ENCODE data around the gene ZNF267. TPM values are rescaled to one million over a fixed set of nuclear protein-coding genes. Genes with fewer than 3 reads are reported as not detected.

Gene ZNF267
- total RNA-seq, 2 donors from 2014 or later, result 8.8 to 11.5 TPM

DNA sequence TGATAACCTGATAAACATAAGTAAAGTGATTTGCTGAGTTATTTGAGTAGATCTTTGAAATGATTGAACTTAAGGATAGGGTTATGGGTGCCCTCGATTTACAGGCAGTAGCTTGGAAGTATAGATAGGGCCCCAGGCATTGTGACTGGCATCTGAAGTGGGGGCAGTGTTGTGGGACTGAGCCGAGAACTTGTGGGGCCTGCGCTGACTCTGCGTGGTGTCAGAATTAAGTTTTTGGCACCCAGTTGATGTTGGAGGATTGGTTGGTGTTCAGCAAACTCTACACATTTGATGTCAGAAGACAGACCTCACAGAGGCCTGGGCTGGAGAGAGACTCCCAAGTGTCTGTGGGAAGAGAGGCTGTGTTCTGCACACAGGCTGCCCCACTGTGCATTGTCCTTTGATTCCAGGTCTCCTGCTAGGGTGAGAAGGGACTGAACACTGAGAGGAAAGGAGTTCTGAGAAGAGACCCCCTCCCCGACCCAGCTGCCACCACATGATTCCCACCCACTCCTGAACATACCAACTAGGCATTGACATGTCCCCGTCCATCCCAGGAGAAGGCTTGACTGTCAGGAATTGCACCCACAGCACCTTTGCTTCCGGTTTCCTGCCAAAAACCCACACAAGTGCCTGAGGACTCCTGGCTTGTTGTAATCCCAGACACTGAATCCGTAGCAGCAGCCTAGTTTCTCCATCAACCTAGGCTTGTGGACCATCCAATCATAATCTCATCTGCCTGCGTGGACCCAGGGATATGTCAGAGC, 4.5 kb downstream of the ZNF267 start:
- no peak for DNase-seq
- H3K4me1 ChIP-seq, result peaks cover 68% of the 10 kb centered on the region
- H3K27me3 ChIP-seq, result no peaks in the 10 kb centered on the region
- H3K9me3 ChIP-seq, result no peaks in the 10 kb centered on the region
- H3K27ac ChIP-seq, result peak overlapping the region in 1 of 4 donors; percentile 34
- TF ChIP-seq, protein P1, sequence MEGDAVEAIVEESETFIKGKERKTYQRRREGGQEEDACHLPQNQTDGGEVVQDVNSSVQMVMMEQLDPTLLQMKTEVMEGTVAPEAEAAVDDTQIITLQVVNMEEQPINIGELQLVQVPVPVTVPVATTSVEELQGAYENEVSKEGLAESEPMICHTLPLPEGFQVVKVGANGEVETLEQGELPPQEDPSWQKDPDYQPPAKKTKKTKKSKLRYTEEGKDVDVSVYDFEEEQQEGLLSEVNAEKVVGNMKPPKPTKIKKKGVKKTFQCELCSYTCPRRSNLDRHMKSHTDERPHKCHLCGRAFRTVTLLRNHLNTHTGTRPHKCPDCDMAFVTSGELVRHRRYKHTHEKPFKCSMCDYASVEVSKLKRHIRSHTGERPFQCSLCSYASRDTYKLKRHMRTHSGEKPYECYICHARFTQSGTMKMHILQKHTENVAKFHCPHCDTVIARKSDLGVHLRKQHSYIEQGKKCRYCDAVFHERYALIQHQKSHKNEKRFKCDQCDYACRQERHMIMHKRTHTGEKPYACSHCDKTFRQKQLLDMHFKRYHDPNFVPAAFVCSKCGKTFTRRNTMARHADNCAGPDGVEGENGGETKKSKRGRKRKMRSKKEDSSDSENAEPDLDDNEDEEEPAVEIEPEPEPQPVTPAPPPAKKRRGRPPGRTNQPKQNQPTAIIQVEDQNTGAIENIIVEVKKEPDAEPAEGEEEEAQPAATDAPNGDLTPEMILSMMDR (IDR thresholded peaks at IDR 0.05), result no peak
- TF ChIP-seq POLR2A (IDR thresholded peaks at IDR 0.05), result no peak
- no peaks in the 10 kb centered on the region for H3K36me3 ChIP-seq (replicated peaks in 1 of 2; ENCODE audit: insufficient read depth in 1 of 2, low read depth in 2 of 2)
- WGBS, 2 donors, result 87 to 94% methylated on average over 9 of the region's 9 CpGs
- no peak overlapping the region for H3K4me3 ChIP-seq
- ATAC-seq, result no peak
- intact Hi-C loops (cut with DNase I), result no loop called here

DNA sequence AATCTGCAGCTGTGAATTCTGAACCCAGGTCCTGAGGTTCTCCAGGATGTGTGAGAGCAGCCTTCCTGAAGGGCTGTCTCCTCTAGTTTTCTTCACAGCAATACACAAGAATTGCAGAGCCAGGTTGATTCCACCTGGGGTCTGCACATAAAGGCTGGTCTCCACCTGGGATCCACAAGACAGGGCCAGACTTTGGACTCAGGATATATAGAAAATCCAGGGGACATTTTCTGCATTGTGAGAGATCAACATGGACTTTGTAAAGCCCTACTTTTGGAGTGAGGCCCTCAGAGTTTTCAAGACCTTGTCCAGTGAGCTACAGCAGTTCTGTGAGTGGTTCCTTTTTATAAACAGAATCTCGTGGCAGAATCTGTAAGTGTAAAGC, 6.3 kb downstream of the ZNF267 start:
- no peaks in the 10 kb centered on the region for H3K9me3 ChIP-seq
- peak overlapping the region; percentile 13 to 36 (median 20) for H3K27ac ChIP-seq
- H3K4me1 ChIP-seq, result peaks cover 60% of the 10 kb centered on the region
- no peaks in the 10 kb centered on the region for H3K27me3 ChIP-seq
- no peak overlapping the region for H3K4me3 ChIP-seq
- ATAC-seq (no peak), DNase-seq (no peak)
- H3K36me3 ChIP-seq (replicated peaks in 1 of 2; ENCODE audit: insufficient read depth in 1 of 2, low read depth in 2 of 2), result peaks cover 0 to under 1% of the 10 kb centered on the region in 2 donors
- TF ChIP-seq, protein P1 (IDR thresholded peaks at IDR 0.05), result no peak
- TF ChIP-seq POLR2A (IDR thresholded peaks at IDR 0.05), result no peak
- 19 to 25% methylated on average over 1 of the region's 1 CpG for WGBS, 2 donors
- intact Hi-C loops (cut with DNase I), result no loop called here

DNA sequence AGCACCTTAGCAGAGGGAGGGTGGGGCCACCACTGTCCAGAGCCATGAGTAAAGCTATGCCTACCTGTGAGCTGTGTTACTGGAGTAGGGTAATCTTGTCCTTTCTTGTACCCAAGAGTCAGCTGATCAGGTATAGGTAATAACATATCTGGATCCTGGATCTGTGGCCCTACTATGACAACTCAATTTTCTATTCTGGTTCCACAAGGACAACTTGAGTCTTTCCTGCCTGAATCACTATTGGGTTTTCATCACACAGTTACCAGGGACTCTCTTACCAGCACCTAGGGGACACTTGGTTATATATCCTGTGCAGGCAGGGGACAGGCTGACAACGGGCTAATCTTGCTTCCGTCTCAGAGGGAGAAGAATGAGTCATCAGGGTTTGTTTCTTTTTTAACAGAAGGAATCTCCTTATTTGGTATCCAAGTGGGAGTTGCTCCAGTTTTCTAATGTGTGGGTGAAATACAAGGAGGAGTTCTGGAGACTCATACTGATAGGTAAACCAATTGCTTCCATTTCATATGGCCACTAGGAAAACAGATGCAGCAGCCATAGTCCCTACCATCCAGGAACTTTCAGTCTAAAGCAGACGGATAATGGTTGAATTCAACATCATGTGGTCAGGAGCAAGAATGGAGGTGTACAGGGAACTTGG, 6.8 kb downstream of the ZNF267 start:
- TF ChIP-seq POLR2A (IDR thresholded peaks at IDR 0.05), result peak in 1 of 3 donors; percentile 14
- TF ChIP-seq, protein P1 (IDR thresholded peaks at IDR 0.05), result no peak
- no peaks in the 10 kb centered on the region for H3K27me3 ChIP-seq
- H3K27ac ChIP-seq, result peak overlapping the region; percentile 13 to 36 (median 20)
- peaks cover 0 to 5% of the 10 kb centered on the region in 2 donors for H3K36me3 ChIP-seq (replicated peaks in 1 of 2; ENCODE audit: insufficient read depth in 1 of 2, low read depth in 2 of 2)
- H3K4me3 ChIP-seq, result no peak overlapping the region
- ATAC-seq, result peak; percentile 80
- no peaks in the 10 kb centered on the region for H3K9me3 ChIP-seq
- peak in 2 of 4 donors; percentile 44 to 55 for DNase-seq
- intact Hi-C loops (cut with DNase I), result no loop called here
- WGBS, 2 donors, result 31 to 35% methylated on average over 3 of the region's 3 CpGs
- peaks cover 55% of the 10 kb centered on the region for H3K4me1 ChIP-seq

DNA sequence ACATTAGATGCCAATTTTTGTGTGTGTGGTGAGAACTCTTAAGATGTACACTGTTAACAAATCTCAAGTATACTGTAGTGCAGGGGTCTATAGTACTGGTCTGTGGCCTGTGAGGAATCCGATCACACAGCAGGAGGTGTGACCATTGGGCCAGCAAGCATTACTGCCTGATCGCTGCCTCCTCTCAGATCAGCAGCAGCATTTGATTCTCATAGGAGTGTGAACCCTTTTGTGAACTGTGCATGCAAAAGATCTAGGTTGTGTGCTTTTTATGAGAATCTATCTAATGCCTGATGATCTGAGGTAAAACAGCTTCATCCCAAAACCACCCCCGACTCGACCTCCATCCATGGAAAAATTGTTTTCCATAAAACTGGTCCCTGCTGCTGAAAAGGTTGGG, 12.6 kb downstream of the ZNF267 start:
- DNase-seq (no peak), ATAC-seq (no peak)
- intact Hi-C loops (cut with DNase I), result no loop called here
- peaks cover 0 to 20% of the 10 kb centered on the region in 2 donors for H3K36me3 ChIP-seq (replicated peaks in 1 of 2; ENCODE audit: insufficient read depth in 1 of 2, low read depth in 2 of 2)
- H3K9me3 ChIP-seq, result no peaks in the 10 kb centered on the region
- no peak for TF ChIP-seq POLR2A (IDR thresholded peaks at IDR 0.05)
- TF ChIP-seq, protein P1 (IDR thresholded peaks at IDR 0.05), result no peak
- H3K27ac ChIP-seq, result no peak overlapping the region
- H3K4me1 ChIP-seq, result peaks cover 5% of the 10 kb centered on the region
- WGBS, 2 donors, result 97 to 100% methylated on average over 4 of the region's 4 CpGs
- no peaks in the 10 kb centered on the region for H3K27me3 ChIP-seq
- no peak overlapping the region for H3K4me3 ChIP-seq

Measured in body of pancreas (tissue), 4 donors.